Measurements from ENCODE around the gene TMEM151B. TPM values are rescaled to one million over a fixed set of nuclear protein-coding genes. Genes with fewer than 3 reads are reported as not detected.

TMEM151B gene
- total and polyA plus RNA-seq, 2 donors (not counting 1 experiment from before 2014, with no cell fraction given), result 0.01 to 0.10 TPM

DNA sequence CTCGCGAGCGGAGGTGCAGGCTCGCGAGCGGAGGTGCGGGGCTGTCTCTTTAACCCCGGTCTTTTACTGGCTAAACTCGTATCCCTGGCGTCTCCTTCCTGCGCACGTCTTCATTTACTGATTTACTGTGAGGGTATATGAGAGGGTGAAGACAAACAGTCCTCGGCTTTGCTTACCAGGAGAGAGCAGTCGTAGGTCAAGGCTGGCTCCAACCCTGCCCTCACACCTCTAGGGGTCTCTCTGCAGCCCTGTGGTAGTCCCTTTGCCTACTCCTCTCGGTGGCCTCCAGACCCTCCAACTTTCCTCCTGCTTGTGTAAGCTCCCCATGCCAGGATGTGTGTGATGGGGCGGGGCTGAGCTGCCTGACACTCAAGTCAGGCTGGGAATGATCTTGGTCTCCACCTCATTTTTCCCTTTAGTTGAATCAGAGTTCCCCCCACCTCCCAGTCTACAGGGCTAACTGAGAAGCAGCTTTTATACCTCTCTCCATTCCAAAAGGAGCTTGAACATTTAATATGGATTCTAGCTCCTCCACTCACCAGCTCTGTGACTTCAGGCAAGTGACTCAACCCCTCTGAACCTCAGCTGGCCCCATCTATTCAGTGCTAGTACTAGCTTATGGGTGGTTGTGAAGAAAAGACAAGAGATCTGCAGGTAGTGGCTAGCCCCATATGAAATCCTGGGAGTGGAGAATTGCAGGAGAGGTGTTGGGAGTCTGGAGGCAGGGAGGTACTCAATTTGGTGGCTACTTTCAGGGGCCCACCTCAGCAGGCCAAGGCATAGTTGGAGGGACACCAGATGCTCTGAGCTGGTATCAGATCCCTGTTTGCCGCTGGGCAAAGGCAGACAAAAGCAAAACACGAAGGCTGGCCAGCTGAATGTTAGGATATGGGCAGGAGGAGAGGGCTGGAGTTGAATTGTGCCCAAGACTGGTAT is 46.0 kb upstream of the TMEM151B start:
- Histone ChIP-seq H2AFZ (ENCODE audit: insufficient read depth, low read depth, low read length, poor library complexity, severe bottlenecking) (peak overlapping the region; percentile 88), H3K27ac (ENCODE audit: low read length in 2 of 2) (no peak overlapping the region), H4K20me1 (ENCODE audit: control insufficient read depth, insufficient read depth, low read length, poor library complexity, severe bottlenecking) (no peaks in the 10 kb centered on the region), H3K9ac (ENCODE audit: low read length) (peak overlapping the region; percentile 71), H3K27me3 (replicated peaks in 1 of 4; ENCODE audit: control extremely low read depth in 1 of 4, control insufficient read depth in 3 of 4, insufficient read depth in 4 of 4, low read length in 3 of 4) (peaks cover 0 to 2% (median 0%) of the 10 kb centered on the region in 4 experiments), H3K36me3 (replicated peaks in 1 of 2; ENCODE audit: control extremely low read depth in 1 of 2, control insufficient read depth in 1 of 2, extremely low read depth in 1 of 2, insufficient read depth in 2 of 2, low read length in 1 of 2) (no peaks in the 10 kb centered on the region), H3K9me3 (ENCODE audit: control extremely low read depth in 1 of 3, control insufficient read depth in 2 of 3, insufficient read depth in 1 of 3, low read length in 2 of 3) (no peaks in the 10 kb centered on the region), H3K79me2 (ENCODE audit: control insufficient read depth, insufficient read depth, low read length) (peaks cover 5% of the 10 kb centered on the region), H3K4me1 (ENCODE audit: control insufficient read depth in 2 of 2, insufficient read depth in 2 of 2, low read length in 2 of 2) (peaks cover 17 to 33% of the 10 kb centered on the region in 2 donors), H3K4me3 (ENCODE audit: control extremely low read depth in 1 of 5, extremely low read depth in 1 of 5, insufficient read depth in 1 of 5, low read depth in 2 of 5, low read length in 4 of 5) (peak overlapping the region; percentile 16 to 68 (median 58)), H3K4me2 (replicated peaks; ENCODE audit: low read depth, low read length, poor library complexity, severe bottlenecking) (peak overlapping the region; percentile 97)
- no peaks in the 10 kb centered on the region for H3K9me3 Mint-ChIP-seq (ENCODE audit: insufficient read depth)
- no peak for ATAC-seq (ENCODE audit: low read depth)
- CTCF ChIA-PET, result interaction anchor here (0.7 to 3.1 kb wide), 16 partner anchors 10 to 128 kb away, joined by 3 to 22 read pairs (median 5); partner anchors contain the start of genes HSP90AB1, MRPL14 and TMEM63B
- DNase-seq, result peak; percentile 47
- TF ChIP-seq CTCF (IDR thresholded peaks at IDR 0.05), result no peak
- TF ChIP-seq EZH2 (IDR thresholded peaks at IDR 0.05; ENCODE audit: borderline replicate concordance, insufficient read depth, low read depth, low read length, poor library complexity, severe bottlenecking), result no peak
- WGBS (ENCODE audit: insufficient coverage), result 25% methylated on average over 8 of the region's 18 CpGs
- POLR2A ChIA-PET, result interaction anchor here (0.6 to 5.0 kb wide), 4 partner anchors 13 to 33 kb away, joined by 3 to 52 read pairs (median 8); partner anchors contain the start of genes HSP90AB1 and SLC35B2
- peak overlapping the region; percentile 88 for H3K4me3 Mint-ChIP-seq
- no peak overlapping the region for H3K27ac Mint-ChIP-seq
- intact Hi-C loops (cut with micrococcal nuclease), result loop anchor here (5.0 kb wide), 2 partner anchors 52 to 163 kb away; partner anchors contain the start of gene CDC5L
- H3K4me1 Mint-ChIP-seq, result peaks cover 30% of the 10 kb centered on the region
- no peaks in the 10 kb centered on the region for H3K27me3 Mint-ChIP-seq
